Stimulated activated CD8-positive, alpha-beta memory T cell treated with anti-CD3 and anti-CD28 coated beads, Interleukin-15, amount 100 ng/mL, for 1 hour (primary cell): ENCODE measurements around the gene LMO3.

Experiments used
- DNase-seq: peaks from one replicate; pipeline ENCODE4 v3.0.0-alpha.2; 2020; ENCODE audit warnings: low read depth

The LMO3 gene

DNA sequence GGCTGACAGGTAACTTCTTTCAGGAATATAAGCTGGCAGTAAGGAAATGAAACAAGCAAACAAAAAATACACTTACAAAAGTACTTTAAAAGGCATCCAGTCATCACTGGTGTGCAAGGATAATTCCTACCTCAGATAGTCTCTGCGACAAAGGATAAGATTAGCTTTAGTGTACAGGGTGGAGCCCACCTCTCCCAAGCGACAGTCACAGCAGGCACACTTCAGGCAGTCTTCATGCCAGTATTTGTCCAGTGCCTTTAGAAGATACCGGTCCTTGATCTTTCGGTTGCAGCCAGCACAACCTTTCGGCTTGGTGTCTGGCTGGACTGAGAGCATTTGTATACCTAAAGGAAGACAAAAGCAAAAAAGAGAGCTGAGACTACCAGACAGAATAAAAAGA is 5.4 kb downstream of the LMO3 start:
- no peak for DNase-seq

DNA sequence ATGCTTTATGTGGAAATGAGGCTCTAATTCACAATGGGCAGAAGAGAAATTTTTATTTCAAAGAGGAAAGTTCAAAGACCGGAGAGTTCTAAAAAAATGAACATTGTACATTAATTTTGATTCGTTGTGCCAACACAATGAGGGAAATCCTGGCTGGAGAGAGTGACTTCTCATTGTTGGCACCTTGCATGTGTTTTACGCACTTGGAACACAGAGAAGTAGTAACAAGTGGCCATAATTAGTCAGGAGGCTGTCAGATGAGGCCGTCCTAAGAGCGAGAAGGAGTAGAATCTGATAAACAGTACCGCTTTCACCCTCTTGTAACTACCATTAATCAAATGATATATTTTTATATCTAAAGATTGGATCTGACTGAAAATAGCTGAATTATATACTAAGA is 6.9 kb downstream of the LMO3 start:
- no peak for DNase-seq

DNA sequence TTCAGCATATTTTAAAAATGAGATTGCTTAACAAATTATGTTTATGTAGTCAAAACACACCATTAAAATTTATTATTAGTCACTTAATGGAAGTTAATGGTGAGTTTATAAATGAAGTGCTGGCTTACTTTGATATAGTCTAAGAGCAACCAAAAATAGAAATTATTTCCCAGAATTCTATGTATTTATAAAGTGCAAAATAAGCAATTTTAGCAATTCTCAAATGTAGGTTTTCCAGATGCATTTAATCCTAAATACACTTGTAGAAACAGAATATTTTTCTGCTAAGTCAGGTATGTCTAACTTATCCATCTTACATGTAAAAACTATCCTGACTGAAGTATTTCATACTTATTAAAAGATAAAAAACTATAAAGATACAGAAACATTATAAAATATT is 11.2 kb downstream of the LMO3 start:
- DNase-seq, result no peak

DNA sequence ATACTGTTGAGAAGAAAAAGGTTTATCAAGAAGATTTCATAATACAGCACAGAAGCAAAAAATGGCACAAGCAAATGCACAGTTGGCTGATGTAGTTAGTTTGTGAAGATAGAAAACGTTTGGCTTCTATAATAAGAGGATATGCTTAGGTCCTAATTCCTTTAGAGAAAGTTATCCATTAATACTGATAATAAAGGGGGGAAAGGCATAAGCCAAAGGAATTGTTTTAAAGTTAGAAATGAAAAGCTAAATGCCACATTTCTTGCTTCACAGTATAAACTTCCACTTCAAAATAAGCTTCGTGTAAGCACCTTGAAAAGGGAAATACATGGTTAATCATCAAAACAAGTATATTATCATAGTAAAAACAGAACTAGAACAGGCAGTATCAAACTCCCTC is 12.4 kb downstream of the LMO3 start:
- no peak for DNase-seq

DNA sequence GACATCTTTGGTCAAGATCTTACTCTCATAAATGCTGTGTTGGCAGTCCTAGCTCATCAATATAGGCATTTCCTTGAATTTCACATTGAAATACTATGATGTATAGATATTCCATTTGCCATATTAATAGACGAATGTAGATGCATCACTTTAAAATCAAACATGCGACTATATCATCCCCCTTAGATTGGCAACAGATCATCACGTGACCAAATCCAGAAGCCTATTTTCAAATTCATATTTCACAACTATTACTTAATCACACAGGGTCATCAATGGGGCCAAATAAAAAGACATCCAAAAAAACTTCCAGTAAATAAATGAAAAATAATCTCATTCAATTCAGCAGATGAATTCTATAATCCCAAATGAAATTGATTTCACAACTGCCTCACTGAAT is 15.3 kb downstream of the LMO3 start:
- no peak for DNase-seq

DNA sequence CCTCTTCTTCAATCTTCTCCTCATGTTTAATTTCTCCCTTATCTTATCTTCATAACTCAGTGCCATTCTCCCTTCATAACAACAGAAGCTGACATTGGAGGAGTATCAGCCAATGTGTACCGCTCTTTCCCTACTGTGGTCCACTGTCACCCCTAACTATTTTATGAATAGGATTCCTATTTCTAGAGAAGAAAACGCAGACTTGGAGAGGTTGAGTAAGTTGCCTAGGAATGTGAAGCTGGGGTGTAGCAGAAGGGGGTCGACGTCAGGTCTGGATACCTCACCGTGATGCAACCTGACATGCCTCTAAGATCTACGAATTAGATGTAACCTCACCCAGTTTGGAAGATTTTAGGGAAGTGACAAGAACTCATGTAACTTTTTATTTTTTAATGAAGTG is 17.1 kb downstream of the LMO3 start:
- no peak for DNase-seq

DNA sequence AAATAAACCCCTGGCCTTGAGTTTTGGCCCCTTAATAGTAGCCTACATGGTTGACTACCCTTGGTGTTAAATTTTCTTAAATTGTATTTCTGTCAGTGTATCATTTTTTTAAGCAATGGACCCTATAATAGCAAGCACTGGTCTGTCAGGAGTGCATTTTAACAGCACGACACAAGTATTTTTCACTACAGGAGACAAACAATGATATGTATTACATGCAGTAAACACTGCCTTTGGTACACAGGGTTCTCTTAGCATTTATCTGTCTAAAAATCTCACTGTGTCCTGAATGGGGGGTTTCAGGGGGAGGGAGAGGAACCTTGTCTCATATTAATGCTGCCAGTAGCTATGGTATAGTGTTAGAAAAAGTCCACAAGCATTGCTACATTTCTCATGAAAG is 18.4 kb downstream of the LMO3 start:
- no peak for DNase-seq

DNA sequence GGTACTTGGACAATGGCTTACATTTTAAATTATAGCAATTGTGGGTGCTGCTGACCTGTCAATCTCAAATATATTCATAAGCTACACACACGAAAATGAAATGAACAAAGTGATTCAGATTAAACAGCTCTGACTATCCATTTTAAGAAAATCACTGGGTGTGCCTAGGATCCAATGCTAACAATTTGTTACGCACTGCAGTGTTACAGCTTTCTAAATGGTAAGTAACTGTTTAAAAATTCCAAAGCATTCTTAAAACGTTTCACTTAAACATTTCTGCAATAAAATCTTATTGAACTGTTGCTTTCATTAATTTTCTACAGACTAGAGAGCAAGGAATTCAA is 18.9 kb downstream of the LMO3 start:
- DNase-seq, result no peak

DNA sequence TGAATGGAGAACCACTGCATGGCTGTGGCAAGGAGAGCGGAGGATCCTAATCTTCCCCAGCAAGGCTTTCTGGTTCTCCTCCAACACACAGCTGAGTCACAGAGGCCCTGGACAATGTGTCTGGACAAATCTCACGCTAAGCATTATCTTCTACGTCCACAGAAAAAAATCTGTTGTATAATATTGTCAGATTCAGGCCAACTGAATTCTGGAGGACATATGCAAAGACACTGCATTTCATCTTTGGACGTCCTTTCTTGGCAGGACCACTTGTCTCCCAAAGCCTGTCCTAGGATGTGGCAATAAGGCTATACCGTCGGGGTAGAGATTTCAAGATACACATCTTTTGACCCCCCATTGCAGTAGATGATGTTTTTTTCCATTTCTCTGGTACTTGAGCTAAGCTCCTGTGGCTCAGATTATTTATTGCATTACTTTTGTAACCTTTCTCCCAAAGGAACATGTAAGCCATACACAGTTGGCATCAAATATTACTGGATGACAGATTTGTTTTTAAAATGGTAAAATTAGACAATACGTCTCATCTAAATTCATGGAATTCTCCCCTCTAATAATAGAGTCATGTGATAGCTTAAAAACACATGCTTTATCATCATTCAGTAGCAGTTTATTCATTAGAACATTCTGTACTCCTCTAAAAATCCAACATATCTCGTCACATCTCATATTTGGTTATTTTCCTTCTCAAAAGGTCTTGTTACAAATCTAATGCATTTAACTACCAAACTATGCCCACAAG is 19.4 kb downstream of the LMO3 start:
- DNase-seq, result no peak

DNA sequence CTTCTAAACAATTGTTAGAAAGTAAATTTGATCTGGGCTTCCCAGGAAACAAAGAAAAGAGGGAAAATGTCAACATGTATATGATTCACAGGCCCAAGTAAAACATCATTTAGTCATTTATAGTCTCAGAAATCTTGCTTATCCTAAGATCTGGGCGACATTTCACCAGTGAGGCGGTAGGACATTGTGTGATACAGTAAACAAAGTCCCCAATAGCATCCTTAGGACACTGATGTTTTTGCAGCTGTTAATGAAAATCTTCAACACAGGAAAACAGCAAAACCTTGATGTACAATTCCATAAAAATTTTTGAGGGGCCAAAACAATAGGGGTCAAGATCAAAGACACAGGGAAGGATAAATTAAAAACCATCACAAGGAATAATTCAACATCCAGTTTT is 20.2 kb downstream of the LMO3 start:
- no peak for DNase-seq

DNA sequence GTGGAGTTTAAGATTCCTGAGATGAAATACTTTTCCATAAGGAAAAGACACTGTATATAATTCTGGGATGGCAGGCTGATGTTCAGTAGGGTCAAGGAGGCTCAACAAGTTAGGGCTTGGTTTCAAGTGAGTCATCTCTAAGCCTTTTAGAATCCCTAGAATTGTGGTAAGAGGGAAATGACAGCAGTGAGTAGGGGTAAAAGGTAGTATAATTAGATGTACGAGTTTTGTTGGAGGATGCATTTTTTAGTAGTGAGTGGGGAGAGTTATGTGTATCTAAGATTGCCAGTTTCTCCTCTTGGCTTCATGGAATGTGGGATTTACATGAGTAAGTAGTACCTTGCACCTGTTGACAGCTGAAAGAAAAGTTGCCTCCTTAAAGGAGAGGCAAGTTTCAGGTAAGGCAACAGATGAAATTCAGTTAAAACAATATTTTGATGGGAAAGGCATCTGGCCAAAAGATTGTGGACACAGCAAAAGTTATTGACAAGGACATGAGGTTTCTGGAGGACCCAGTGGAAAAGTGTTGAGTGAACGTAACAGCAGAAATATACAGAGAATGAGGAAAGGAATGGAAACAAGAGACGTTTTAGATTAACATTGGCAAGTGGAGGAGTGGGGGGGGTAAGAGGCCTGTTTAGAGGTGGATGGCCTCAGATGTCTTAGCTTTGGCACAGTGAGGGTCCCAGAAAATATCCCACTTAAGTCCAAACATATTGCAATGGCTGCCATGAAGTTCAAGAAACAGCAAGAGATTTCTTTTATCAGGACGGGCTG is 21.8 kb downstream of the LMO3 start:
- DNase-seq, result no peak

DNA sequence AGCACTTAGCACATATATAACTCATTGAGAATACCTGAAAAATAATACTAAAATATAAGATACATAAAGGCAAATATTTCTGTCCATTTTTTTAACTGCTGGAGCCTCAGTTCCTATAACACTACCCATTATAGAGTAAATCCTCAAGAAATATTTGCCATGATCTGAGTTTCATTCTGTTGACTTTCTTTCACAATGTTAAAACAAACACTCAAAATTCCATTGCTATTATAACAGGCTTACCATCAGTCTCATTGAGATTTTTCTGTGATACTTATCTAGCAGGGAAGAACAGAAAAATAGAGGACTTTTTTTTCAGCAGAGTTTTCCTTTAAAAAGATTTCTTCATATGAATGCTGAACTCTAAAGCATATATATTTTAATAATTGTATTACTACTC is 24.5 kb downstream of the LMO3 start:
- no peak for DNase-seq

DNA sequence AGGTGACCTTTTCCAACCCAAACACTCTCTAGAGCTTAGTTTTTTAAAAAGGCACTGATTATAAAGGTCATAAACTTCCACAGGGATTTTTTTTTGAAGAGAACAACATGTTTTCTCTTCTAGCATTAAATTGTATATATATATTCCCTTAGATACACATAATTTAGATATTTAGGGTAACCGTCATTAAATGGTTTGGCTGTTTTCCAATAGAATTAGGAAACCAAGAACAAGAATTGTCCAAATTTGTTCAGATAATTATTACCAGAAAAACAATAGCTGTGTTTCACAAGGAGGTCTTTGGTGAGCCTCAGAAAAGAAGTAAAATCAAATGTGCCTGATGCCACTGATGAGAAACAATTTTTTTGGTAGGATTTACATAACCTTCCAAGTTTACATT is 26.9 kb downstream of the LMO3 start:
- no peak for DNase-seq

DNA sequence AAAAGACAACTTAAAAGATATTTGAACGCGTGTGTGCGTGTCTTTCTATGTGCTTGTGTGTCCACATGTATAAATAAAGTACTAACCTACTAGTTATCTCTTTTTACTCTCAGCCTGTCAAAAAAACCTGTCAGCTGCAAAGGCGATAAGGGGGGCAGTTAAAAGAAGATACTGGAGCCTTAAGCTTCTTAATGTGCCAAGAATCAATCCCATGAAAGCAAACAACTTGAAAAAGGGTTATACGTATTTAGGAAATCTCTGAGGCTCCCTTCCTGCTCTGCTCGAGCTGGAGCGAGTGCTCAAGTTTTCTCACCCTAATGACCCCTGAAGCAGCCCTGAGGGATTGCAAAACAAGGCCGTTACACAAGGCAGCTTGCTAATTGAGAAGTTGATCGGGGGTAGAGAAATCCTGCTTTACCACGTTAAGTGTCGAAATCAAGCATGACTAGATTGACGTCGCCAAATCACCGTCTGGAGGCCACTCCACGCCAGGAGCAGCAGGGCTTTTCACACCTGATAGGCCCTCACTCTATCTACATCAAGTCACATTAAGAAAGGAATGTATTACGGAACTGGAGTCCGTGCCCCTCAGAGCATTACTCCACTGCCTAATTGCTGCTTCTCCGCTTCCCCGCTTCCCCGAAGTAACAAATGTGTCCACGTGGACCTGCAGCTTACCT is 32.4 kb downstream of the LMO3 start:
- DNase-seq, result no peak

DNA sequence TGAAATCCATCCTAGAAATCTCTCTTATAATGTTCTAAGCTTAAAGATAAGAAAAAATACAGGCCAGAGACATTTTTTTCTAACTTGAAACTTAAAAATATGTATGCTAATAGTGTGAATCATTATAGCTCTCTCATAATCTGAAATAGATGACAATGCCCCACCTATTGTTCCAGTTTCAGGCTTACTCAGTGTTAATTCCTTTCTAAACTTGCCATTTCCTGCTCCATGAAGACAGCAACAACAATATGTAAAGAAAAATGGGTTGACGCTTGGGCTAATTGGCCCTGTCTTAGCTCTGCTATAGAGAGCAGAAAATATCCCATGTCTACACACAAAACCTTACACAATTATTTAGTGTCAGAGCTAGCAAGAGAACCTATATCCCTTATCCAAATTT is 37.1 kb downstream of the LMO3 start:
- no peak for DNase-seq

DNA sequence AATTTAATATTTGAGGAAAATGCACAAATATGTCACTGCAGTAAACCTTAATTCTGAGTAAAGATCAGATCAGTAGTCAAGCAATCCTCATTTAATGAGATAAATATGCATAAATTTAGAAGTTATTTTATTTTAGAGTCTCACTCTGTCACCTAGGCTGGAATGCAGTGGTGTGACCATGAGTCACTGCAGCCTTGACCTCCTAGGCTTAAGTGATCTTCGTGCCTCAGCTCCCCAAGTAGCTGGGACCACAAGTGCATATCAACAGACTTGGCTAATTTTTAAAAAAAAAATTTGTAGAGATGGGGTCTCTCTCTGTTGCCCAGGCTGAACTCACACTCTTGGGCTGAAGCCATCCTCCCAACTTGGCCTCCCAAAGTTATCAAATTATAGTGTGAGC is 41.3 kb downstream of the LMO3 start:
- DNase-seq, result no peak

DNA sequence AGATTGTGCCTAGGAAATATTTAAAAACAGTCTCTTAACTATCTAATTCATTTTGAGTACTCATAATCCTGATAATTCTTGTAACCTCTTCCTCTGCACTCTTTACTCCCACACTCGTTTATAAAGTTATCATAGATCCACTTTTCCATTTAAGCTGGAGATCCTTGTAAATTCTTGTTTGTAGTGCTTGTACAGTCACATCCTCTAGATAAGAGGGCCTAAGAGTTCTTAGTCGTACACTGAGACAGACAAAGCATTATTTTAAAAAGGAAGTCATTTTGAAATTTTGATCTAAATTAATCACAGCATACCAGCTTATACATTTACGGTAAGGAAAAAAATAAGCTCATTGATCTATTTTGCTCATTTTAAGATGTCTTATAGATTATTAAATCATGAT is 42.5 kb downstream of the LMO3 start:
- no peak for DNase-seq

DNA sequence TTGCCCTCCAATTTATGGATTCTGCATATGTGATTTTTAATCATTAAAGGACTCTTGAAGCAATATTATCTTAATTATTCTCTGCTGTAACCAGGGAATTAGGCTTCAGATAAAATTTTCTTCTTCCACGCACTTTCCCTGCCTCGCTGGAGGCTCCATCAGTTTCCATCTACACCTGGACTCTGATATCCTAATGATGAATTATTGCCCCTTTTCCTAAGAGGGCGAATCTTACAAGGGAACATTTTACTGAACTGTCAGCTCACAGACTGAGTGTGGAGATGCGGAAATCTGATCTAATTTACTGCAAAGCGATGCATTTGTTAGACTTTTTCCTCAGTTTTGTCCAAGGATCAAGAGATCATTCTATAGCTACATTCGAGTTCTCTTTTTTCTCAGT is 43.0 kb downstream of the LMO3 start:
- no peak for DNase-seq

DNA sequence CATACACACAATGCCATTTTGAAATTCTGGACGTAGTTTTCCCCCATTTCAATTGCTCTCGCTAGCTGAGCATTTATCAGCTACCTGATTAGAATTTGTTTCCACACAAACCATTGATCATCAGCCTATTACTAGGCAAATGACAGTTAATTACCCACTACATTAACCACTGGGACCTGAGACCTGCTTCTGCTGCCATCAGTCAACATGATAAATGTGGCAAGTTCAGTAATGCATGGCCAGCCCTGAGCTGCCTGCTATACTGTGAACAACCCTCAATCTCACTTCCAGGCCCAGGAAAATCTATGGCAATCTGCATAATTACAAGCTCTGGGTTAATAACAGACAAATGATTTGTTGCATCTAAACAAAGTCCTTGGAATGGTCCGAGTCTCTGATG is 43.5 kb downstream of the LMO3 start:
- DNase-seq, result no peak

DNA sequence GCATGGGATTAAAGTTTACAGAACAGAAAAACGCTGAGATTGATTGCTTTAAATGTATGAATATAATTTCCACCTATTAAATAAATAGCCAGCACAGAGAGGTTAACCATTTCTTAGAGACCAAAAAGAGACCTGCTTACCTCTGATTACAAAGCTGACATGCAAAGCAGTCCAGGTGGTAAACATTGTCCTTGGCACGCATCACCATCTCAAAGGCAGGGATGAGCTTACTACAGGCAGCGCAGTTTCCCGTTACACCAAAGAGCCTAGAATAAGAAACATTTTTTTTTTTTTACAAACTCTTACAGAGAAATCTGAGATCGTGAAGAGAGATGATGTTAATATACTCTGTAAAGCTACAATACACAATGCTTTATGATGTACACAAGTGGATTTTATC is 45.7 kb downstream of the LMO3 start:
- DNase-seq, result no peak

DNA sequence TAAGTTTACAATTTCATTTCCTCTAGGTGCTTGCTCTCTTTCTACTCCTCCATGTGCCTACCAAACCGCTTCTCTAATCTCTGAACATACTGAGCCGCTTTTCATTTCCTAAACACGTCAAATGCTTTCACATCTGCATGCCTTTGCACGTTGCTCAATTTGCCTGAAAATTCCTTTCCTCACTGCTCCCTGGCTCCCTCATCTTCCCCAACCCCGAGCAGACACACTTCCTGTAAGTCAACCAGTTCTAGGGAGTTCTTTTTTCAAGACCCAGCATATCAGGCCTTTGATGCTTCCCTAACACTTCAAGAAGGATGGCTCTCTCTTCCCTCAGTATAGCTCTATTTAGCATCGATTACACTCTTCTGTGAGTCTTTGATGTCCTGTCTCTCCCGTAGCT is 50.3 kb downstream of the LMO3 start:
- no peak for DNase-seq

DNA sequence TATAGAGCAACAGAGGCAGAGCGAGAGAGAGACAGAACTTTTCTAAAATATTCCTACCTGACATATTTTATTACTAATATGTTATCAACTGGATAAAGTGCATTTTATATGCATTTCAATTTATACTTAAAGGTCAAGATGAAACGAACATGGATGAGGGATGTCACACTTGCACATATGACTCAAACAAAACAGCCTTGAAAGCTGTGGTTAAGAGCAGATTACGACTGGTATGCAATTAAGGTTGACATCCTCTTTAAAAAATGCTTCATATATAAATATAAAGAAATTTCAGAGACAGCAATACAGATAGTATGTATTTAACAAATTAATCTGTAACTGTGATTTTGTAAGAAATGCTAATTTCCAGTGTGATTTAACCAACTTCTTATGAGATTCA is 52.5 kb downstream of the LMO3 start:
- no peak for DNase-seq

DNA sequence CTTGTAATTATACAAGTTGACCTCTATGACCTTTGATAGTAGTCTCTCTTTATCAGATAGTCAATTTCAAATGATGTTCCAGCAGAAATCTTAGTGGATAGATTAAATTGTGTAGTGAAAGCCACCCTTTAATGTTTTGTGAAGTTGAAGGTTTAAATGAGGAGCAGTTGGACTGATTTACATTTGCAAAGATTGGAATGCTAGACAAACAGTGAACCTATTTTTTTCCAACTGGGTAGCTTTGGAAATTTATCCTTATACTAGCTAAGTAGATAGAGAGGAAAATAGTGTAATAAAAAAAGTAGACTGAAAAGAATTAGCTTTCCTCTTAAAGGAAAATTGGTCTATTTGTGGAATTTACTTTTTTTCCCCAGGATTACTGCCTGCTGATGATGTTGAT is 53.7 kb downstream of the LMO3 start:
- no peak for DNase-seq

DNA sequence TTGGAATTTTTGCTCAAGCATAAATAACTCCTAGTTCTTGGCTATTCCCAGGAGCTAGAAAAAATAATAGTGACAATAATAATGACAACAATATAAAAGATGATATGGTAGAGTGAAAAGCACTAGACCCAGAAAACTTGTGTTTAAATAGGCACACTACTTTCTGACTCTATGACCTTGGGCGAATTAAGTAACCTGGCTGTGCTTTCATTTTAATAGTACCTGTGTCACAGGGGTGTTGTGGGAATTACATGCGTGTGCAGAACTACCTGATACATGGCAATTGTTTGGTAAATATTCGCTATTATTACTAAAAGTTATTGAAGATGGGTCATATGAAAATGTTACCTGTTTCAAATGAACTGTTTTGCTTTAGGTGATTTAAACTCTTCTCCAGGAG is 60.1 kb downstream of the LMO3 start:
- DNase-seq, result no peak
